GM12874 (cell line): Measurements from ENCODE around the gene CLASRP.

Experiments
- TF ChIP-seq, protein P1 (sequence below): IDR thresholded peaks from 2 replicates; pipeline ENCODE4 v1.5.1; 2011; ENCODE audit warnings: low read depth, mild to moderate bottlenecking, control low read depth, low read length, moderate library complexity; ENCODE audit not compliant: insufficient read depth

Gene CLASRP, protein sequence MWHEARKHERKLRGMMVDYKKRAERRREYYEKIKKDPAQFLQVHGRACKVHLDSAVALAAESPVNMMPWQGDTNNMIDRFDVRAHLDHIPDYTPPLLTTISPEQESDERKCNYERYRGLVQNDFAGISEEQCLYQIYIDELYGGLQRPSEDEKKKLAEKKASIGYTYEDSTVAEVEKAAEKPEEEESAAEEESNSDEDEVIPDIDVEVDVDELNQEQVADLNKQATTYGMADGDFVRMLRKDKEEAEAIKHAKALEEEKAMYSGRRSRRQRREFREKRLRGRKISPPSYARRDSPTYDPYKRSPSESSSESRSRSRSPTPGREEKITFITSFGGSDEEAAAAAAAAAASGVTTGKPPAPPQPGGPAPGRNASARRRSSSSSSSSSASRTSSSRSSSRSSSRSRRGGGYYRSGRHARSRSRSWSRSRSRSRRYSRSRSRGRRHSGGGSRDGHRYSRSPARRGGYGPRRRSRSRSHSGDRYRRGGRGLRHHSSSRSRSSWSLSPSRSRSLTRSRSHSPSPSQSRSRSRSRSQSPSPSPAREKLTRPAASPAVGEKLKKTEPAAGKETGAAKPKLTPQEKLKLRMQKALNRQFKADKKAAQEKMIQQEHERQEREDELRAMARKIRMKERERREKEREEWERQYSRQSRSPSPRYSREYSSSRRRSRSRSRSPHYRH

DNA sequence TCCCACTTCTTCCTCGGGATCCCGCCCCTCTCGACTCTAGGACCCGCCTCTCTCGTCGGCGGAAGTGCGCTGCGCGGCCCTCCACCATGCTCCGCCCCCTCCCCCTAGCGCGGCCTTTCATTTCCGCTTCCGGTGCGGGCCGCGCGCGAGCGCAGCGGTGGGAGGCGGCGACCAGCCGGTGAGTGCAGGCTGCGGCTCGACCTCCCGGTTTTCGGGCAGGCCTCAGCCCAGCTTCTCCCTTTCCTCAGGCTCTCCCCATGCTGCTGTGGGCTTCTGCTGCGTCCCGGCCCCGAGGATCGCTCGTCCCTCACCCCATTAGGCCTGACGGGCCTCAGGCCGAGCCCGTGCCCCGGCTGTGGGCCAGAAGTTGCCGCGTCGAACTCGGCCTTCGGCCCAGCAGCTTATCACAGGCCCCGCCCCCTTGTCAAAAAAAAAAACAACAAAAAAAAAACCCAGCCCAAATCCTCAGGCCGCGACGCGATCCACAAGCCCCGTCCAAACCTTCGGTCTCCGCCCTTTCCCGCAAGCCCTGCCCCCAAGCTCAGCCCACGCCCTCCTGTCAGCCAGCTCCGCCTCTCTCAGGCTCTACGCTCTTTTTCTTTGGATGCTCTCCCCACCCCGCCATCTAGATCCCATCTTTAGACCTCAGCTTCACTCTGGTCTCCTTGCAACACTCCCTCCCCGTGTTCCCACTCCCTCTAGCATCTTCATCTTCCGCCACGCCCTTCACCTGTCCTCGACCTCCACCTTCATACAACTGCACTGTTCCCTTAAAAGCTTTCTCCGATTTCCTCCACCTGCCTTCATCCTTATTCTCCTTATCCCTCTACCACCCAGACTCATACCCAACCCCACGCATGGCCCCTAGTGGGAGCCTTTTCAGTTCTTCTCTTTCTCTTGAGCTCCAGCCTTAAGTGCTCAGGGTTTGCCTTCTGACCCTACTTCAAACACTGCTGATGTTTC is at the start of gene CLASRP:
Gene CLASRP, plus strand, starts transcription at position 115 of the 963 bp plus-strand sequence. CDS start 1,168 bp downstream, outside the sequence.
- TF ChIP-seq, protein P1, sequence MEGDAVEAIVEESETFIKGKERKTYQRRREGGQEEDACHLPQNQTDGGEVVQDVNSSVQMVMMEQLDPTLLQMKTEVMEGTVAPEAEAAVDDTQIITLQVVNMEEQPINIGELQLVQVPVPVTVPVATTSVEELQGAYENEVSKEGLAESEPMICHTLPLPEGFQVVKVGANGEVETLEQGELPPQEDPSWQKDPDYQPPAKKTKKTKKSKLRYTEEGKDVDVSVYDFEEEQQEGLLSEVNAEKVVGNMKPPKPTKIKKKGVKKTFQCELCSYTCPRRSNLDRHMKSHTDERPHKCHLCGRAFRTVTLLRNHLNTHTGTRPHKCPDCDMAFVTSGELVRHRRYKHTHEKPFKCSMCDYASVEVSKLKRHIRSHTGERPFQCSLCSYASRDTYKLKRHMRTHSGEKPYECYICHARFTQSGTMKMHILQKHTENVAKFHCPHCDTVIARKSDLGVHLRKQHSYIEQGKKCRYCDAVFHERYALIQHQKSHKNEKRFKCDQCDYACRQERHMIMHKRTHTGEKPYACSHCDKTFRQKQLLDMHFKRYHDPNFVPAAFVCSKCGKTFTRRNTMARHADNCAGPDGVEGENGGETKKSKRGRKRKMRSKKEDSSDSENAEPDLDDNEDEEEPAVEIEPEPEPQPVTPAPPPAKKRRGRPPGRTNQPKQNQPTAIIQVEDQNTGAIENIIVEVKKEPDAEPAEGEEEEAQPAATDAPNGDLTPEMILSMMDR, result no peak

DNA sequence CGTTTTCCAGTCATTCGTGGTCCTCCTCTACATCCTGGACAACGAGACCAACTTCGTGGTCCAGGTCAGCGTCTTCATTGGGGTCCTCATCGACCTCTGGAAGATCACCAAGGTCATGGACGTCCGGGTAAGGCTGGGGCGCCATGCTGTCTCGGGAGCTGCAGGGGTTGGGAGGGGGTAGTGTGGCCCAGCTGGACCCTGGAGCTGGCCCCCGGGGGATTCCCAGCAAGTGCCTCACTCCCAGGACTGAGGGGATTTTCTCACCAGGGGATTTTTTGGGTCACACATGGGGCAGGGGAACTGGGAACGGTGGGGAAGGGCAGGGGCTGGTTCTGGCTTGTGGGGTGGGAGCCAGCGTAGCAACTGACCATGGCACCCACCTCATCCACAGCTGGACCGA is 48.4 kb upstream of the CLASRP start:
- TF ChIP-seq, protein P1, result no peak

DNA sequence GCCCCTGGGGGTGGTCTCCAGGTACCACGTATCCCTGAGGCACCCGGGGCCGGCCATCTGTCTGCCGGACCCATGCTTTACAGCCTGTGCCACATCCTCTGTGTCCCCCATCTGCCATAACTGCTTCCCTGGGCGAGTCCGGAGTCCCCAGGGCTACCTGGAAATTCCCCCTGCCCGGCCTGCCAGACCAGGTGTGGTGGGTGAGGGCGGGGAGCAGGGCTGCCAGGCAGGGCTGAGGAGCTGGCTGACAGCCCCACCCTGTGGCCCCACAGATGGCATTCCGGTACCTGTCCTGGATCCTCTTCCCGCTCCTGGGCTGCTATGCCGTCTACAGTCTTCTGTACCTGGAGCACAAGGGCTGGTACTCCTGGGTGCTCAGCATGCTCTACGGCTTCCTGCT is 47.9 kb upstream of the CLASRP start:
- TF ChIP-seq, protein P1, result no peak

DNA sequence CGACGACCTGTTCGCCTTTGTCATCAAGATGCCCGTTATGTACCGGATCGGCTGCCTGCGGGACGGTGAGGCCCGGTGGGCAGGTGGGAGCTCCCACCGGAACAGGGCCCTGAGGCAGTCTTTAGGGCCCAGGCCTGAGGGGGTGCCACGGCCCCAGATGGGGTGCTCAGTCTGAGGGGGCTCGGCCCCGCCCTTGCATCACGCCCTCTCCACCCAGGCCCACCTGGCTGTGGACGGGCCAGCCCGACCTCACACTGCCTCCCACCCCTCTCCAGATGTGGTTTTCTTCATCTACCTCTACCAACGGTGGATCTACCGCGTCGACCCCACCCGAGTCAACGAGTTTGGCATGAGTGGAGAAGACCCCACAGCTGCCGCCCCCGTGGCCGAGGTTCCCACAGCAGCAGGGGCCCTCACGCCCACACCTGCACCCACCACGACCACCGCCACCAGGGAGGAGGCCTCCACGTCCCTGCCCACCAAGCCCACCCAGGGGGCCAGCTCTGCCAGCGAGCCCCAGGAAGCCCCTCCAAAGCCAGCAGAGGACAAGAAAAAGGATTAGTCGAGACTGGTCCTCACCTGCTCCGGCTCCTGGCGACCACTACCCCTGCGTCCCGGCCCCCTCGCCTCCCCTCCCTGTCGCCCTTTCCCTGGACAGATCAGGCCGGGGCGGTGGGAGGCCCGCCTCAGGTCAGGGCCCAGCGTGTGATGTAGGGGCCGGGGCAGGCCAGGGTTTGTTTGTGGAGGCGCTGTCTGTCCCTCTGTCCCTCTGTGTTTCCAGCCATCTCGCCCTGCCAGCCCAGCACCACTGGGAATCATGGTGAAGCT is 46.3 kb upstream of the CLASRP start:
- TF ChIP-seq, protein P1, result no peak

DNA sequence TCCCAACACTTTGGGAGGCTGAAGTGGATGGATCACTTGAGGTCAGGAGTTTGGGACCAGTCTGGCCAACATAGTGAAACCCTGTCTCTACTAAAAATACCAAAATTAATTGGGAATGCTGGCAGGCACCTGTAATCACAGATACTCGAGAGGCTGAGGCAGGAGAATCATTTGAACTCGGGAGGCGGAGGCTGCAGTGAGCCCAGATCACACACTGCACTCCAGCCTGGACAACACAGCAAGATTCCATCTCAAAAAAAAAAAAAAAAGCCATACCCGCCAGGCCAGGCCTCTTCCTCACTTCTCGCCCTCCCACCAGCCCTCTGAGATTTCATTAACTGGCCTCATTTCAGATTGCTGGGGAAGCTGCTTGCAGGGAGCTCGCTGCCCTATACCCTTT is 45.3 kb upstream of the CLASRP start:
- TF ChIP-seq, protein P1, result no peak

DNA sequence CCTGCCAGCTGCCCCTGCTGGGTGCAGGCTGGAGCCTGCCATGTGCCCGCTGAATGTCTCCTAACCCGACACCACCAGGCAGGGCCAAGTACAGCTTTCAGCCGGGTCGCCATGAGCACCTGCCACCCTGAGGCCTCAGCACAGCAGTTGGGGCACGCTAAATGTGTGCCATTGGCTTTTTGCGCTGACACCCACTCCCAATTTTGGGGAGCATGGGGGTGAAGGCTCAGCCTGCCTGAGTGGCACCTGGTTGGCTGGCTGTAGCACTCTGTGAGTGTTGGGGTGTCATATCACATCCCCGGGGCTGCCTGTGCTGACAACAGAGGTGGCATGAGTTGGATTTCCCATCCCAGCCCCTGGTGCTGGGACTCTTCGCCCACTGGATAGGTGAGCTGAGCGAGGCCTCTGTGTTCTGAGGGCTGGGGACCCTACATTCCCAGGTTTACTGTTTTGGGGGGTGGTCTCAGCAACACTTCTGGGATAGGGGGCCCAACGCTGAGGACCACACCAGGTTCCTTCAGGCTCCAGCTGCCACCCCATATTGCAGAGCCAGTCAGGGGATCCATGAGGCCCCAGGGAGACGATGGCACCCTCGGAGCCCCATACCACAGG is 44.8 kb upstream of the CLASRP start:
- TF ChIP-seq, protein P1, result no peak
